Astrocyte of the cerebellum (primary cell): ENCODE data around the gene AFAP1L1.
A peak's percentile ranks its signal among the peaks of the same experiment; 100 is the strongest.

Source experiments
- DNase-seq: peaks from one replicate; pipeline ENCODE4 v3.0.0-alpha.2; 2011; ENCODE audit warnings: low read depth
- H3K4me3 ChIP-seq: 2 replicates; pipeline ENCODE4 v1.5.1; 2011; ENCODE audit warnings: mild to moderate bottlenecking, low read depth, low read length, moderate library complexity
- CTCF ChIP-seq: IDR thresholded peaks from 2 replicates; pipeline ENCODE4 v1.5.1; 2012; ENCODE audit warnings: low read length, low read depth, moderate library complexity, mild to moderate bottlenecking; ENCODE audit errors: missing control alignments
- in situ Hi-C: cut with HindIII; loops from 2 replicates; pipeline ENCODE4 v1.10.0; 2017; ENCODE audit warnings: low sequenced_read_pairs

AFAP1L1 gene

DNA sequence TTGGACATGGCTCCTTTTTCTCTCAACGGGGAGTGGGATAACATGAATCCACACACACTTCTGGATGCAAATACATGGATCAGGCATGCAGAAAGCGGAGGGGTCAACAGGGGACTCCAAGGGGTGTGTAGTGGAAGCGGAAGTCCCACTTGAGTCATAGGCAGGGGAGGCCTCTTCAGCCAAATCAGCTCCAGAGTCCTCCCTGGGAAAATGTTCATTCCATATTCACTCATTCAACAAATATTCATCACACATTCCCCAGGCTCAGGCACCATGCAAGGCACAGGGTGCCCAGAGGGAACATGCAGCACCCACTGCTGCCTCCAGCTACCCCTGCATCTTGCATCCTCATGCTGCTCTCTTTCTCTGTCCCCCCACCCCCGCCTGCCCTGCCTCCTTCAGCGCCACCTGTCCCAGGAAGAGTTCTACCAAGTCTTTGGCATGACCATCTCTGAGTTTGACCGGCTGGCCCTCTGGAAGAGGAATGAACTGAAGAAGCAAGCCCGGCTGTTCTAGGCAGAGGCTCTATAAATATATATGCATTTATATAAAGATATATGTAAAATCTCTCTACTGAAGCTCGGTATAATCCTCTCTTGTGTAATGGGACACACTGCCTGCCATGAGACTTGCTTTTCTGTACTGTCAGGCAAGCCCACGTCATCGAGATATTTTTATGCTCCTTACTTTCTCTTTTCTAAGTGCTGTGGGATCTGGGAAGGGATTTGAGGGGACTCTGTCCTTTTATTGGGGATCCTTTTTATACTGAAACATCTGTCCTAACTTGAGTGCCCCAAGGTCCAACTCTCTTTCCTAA lies 13.6 kb upstream of the AFAP1L1 start:
- H3K4me3 ChIP-seq: no peak overlapping the region
- in situ Hi-C loops: no loop called here
- no peak for DNase-seq
- no peak for TF ChIP-seq CTCF

DNA sequence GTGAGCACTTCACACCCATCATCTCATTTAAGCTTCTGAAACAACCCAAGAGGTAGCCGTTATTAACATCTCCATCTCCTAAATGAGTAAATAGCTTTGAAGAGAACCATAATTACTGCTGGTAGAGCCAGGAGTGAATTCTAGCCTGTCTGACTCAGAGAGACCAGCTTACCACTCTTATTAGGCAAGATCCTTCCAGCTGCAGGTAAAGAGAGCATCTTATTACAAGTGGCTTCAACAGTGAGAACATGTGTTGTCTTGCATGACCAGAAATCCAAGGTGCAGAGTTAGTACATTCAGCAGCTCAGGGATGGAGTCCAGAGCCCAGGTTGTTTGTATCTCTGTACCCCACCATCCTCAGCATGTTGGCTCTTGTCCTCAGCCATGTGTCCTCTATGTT lies 10.9 kb upstream of the AFAP1L1 start:
- DNase-seq: no peak
- in situ Hi-C loops: no loop called here
- no peak overlapping the region for H3K4me3 ChIP-seq
- TF ChIP-seq CTCF: no peak

DNA sequence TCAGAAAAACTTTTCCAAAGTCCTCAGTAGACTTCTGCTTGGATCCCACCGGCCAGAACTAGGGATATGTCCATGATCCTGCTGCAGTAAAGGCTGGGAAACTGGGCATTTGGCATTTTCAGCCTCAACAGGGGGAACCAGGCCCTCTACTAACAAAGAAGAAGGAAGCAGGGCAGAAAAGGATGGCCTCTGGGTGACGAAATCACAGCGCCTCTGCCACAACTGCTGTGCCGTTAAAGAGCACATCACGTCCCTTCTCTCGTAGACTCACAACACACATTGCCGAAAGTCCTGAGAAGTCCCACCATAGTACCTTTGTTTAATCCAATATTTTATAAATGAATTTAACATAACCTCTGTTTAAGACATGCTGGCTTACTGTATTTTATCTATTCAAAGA lies 10.4 kb upstream of the AFAP1L1 start:
- no peak for TF ChIP-seq CTCF
- no peak overlapping the region for H3K4me3 ChIP-seq
- DNase-seq: no peak
- in situ Hi-C loops: no loop called here

GRCh38 chr5:149262315-149262714 lies 9.3 kb upstream of the AFAP1L1 start:
- DNase-seq: no peak
- in situ Hi-C loops: no loop called here
- H3K4me3 ChIP-seq: no peak overlapping the region
- no peak for TF ChIP-seq CTCF

DNA sequence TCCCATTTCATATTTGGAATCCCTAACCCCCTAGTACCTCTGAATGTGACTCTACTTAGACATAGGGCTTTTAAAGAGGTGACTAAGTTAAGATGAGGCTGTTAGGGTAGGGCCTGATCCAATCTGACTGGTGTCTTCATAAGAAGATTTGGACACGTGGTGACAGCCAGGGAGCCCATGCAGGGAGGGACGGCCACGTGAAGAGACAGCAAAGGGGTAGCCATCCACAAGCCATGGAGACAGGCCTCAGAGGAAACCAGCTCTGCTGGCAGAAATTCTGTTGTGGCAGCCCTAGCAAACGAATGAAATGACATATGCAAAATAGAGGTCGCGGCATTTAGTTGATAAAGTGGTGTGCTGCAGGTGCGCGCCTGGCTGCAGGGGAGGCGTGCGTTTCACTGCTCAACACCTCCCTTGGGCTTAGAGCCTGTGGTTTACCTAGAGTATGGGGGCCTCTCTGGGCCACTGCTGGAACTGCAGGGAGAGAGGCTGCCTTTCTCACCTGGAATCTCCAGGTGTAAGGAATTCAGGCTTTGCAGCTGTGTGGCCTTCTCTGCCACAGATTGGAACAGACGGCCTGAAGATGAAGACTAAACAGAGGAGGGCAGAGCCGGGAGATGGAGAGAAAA lies 7.1 kb upstream of the AFAP1L1 start:
- in situ Hi-C loops: no loop called here
- no peak overlapping the region for H3K4me3 ChIP-seq
- peak; percentile 45 for TF ChIP-seq CTCF
- no peak for DNase-seq

DNA sequence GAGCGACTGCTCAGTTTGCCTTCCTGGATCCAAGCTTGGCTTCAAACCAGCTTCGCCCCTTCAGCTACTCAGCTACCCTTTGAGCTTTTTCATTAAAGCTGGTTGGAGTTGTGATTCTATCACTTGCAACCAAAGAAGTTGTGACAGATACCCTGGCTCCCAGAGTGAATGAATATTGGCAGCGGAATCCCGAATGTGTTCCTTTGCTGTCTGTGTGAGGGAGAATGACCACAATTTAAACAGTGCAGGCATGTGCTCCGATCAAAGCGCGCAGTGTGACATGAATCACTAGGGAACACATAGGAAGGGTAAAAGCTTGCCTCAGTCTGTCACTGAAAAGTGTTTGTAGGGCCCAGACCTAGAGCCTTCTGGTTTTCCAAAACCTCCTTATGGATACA lies 6.6 kb upstream of the AFAP1L1 start:
- no peak for TF ChIP-seq CTCF
- no peak overlapping the region for H3K4me3 ChIP-seq
- DNase-seq: no peak
- in situ Hi-C loops: no loop called here
